ENCODE results near the gene CDKN3.
A peak's percentile ranks its signal among the peaks of the same experiment; 100 is the strongest.

CDKN3 gene, protein sequence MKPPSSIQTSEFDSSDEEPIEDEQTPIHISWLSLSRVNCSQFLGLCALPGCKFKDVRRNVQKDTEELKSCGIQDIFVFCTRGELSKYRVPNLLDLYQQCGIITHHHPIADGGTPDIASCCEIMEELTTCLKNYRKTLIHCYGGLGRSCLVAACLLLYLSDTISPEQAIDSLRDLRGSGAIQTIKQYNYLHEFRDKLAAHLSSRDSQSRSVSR

DNA sequence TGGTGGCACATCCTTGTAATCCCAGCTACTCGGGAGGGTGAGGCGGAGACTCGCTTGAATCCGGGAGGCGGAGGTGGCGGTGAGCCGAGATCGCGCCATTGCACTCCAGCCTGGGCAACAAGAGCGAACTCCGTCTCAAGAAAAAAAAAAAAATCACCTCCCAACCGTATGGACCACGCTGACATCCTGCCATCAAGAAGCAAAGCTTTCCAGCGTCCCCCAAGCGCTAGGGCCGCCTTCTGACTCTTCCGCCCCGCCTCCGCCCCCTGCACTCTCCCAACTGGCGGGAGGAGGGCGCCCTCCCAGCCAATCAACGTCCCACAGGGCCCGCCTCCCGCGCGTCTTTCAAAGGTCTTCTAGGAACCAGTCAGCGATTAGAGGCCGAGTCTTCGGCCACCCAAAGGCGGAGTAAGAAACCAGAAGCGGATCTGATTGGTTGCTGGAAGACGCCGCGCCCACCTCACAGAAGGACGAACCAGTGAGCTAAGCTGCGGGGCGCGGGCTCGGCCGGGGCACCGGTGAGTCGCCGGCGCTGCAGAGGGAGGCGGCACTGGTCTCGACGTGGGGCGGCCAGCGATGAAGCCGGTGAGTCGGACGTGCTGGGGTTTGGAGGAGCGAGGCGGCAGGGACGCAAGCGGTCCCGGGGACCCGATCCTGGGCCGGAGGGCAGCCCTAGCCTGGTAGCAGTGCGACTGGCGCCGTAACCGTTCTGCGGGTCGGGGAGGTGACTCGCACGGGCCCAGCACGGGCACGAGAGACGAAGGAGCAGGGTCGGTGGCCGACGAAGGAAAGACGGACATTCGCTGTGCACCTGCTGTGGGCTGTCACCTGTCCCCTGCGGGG lies at the start of gene CDKN3:
TSS of gene CDKN3 (plus strand) at position 515 of the 843 bp plus-strand sequence. CDS start at position 577, 62 bp downstream.
- peak; percentile 99 for DNase-seq

DNA sequence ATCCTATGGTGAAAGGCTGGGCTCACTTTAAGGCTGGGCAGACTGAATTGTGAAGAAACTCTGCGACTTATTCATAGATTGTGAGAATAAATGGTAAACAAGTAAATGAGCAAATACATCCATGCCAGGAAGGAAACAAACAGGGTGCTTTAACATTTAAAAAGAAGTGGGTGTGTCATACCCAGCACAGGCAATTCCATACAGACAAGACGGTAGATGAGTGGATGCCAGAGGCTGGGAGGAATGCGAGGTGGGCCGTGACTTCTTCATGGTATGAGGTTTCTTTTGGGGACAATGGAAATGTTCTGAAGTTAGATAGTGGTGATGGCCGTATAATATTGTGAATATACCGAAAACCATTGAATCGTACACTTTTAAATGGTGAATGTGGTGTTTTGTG lies 49.8 kb upstream of the CDKN3 start:
- DNase-seq = no peak

DNA sequence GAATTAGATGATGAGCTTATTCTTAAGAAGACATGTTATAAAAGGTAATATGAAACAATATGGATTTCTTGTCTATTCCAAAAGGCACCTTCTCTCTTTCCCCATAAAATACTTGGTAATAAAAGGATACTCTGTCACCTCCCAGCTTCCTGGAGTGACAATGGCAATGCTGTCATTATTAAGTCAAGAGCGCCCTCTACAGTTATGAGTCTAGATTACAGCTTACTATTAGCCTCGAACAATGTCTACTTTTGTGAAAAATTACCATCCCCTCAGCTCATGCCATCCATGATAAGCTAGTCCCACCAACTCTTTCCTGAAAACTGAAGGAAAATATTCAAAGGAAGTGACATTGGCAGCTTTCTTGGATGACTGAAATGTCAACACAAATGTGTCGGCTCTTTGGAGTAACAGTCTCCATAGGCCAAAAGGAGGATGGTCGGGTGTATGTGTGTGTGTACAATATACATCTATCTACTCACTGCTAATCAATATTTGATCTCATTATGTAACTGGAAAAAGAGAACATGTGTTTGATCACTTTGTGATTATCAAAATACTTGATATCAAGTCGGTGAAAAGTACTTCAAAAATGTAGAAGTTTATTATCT lies 48.7 kb upstream of the CDKN3 start:
- DNase-seq = peak; percentile 73

DNA sequence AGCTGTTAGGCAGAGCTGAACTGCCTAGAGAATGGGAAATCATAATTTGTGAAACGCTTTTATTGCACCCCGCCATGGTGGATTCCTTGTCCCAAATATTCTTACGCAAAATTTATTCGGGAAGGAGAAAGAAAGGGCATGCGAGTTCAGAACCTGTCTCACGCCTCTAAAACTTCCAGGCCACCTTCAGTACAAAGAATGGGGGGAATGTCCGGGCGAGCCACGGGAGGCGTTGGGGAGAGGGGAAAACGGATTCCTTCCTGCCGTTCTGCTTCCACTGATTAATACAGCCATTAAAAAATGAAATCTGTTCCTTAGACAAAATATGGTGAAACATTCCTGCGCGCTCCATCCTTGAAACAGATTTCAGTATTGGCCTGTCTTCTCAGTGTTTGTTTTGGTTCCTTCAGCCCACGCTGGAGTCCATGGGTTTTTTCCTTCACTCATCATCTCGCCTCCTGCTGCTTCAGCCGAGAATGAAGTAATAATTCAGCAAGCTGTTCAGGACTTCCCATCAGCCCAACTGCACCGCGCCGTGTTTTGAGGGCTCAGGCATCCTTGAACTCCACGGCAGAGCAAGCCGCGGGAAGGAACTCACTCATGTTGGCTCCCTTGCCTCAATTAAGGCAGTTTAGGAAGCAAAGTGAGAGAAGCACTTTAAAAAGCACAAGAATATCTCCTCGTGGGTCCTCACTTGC lies 47.7 kb upstream of the CDKN3 start:
- no peak for DNase-seq

DNA sequence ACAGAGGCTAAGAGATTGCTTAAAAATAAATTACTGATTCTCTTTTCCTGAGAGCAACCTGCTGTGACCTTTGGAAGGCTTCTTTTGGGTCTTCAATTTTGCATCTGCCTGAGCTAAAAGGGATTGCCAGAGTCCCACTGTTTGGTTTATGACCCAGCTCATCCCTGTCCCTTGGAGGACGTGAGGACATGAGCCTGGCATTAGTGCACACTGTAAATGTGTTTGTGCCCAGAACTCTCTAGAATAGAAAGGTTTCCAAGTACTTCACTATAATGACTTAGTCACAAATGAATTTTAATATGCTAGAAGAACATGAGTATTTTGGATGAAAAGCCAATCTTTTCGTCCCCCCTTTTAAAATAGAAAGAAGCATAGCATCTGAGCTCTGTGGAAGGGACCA lies 47.1 kb upstream of the CDKN3 start:
- no peak for DNase-seq

DNA sequence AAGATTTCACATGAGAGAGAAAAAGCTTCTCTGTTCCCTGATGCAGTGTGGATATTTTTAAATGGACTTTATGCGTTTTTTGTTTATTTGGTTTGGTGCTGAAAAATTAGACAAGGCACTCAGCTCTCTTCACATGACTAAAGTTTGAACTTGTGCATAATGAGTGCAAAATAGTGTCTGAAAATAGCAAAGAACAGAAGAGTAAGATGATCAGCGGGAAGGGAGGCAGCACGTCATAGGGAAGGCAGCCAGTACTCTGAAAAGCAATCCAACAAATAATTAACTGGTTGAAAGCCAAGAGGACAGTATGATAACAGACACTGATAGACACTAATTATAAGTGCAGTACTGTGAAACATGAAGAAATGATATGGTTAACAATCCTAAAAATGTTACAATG lies 46.6 kb upstream of the CDKN3 start:
- no peak for DNase-seq

DNA sequence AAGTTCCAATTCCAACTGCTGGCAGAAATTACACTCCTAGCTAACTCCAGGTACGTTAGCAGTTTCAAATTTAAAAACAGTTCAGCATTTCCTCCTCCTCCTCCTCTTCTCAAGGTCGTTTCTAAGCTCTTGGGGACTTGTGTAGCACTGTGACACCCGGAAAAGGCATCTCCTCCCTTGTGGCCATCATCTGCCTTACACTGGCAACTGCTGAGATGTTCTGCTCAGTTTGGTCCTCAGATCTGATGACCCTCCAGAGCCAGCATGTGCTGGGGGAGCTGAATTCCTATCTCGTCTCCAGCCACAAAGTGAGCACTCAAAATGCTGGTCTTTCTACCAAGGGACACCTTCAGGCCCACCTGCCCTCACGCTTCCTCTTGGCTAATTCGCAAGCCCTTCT lies 43.5 kb upstream of the CDKN3 start:
- DNase-seq = no peak

DNA sequence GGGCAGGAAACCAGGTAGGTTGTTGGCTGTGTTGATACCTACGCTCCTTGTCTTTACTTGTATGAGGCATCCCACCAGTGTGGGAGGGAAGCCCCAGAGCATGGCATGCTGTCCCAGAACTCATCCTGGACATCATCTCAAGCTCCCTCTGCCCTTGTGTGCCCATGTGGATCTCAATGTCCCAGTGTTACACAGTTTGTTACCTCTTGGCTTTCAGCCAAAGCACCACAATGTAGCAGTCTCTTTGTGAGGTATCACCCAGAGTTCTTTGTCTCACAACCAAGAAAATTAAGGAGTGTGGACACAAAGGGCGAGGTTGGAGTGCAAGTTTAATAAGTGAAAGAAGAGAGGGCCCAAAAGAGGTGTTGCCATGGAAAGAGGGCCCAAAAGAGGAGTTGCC lies 43.1 kb upstream of the CDKN3 start:
- no peak for DNase-seq

DNA sequence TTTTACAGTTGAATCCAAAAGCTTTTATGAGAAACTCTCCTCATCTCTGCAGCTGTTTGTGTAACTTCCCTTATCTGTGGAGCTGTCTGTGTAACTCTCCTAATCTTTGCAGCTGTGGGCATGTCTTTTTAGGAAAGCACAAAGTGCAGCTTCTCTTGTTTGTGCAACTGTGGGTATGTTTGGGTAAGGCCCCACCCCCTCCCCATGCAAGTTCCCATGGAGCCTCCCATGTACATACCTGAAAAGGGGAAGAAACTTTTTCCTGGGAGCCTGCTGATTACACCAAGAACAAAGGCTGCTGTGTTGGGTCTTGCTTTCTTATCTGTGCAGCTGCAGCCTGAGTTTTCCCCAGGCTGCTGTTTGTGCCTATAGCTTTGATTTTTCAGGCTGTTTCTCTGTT lies 42.7 kb upstream of the CDKN3 start:
- DNase-seq = no peak

DNA sequence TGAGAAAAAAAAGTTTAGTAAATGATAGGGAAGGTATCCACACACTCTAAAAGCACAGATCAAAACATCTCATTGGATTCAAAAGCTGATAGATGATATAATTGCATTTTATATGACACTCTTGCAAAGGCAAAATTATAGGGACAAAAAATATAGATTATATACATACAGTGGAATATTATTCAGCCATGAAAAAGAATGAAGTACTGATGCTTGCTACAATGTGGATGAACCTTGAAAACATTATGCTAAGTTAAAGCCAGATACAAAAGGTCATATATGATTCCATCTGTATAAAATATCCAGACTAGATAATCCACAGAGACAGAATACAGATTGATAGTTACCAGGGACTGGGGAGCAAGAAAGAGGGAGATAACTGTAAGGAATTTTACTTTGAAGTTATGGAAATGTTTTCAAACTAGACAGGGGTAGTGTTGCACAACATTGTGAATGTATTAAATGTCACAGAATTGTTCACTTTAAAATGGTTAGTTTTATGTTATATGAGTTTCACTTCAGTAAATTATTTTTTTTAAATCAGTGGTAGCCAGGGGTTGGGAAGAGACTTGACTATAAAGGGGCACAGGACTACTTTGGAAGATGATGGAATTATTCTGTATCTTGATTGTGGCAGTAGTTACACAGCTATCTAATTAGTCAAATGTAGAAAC lies 41.7 kb upstream of the CDKN3 start:
- no peak for DNase-seq

DNA sequence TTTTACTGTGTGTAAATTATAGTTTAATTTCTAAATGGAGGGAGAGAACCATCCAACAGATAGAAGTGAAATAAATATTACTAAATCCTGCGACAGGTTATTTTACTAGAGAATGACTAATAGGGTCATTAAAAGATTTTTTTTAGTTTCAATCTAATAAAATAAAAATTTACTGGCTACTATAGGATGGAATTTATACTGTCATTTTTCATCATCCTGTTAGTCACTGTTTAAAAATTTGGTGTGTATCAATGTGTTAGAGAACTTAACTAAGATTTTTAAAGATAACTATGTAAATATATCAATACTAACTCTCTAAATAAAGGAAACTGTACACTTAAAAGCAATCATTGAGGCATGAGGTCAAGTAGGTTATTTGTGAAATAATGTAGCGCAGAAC lies 41.1 kb upstream of the CDKN3 start:
- no peak for DNase-seq

DNA sequence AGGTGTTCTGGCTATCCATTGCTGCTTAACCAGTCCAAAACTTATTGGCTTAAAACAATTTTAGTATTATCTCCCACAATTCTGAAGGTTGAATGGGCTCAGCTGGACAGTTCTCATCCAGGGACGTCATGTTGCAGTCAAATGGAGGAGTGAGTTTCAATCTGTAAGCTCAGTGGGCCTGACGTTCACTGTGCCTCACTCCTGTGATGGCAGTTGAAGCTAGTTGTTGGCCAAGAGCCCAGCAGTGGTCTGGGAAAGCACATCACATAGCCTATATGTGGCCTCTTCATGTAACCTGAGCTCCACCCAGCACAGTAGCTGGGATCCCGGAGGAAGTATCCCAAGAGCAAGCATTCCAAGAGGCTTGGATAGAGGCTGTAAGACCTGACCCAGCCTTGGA lies 40.6 kb upstream of the CDKN3 start:
- no peak for DNase-seq

DNA sequence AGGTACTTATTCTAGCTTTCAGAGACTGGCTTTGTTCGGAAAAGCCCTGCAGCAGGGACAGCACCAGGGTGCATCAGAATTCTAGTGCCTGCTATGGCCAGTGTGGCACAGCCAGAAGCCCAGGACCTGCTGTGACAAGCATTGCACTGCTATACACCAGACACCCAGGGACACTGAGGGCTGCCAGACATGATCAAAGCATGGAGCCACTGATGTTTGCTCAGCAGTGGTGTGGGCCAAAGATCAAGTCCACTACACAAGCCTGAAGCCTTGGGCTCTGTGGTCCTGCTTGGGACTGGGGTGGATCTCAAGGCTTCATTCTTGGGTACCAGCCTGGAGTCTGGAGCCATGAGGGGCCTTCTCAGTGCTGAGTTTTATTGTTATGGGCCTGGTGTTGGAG lies 36.1 kb upstream of the CDKN3 start:
- DNase-seq = no peak

DNA sequence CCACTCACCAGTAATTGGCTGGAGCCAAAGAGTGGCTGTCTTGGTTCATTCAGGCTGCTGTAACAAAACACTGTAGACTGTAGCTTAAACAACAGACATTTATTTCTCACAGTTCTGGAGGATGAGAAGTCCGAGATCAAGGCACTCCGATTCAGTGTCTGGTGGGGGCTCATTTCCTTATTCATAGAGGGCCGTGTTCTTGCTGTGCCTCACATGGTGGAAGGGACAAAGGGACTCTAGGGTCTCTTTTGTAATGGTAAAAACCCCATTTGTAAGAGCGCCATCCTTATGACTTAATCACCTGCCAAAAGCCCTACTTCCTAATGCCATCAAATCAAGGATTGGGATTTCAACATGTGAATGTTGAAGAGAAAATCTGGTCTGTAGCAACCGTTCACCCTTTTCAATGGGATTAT lies 34.7 kb upstream of the CDKN3 start:
- DNase-seq = no peak

DNA sequence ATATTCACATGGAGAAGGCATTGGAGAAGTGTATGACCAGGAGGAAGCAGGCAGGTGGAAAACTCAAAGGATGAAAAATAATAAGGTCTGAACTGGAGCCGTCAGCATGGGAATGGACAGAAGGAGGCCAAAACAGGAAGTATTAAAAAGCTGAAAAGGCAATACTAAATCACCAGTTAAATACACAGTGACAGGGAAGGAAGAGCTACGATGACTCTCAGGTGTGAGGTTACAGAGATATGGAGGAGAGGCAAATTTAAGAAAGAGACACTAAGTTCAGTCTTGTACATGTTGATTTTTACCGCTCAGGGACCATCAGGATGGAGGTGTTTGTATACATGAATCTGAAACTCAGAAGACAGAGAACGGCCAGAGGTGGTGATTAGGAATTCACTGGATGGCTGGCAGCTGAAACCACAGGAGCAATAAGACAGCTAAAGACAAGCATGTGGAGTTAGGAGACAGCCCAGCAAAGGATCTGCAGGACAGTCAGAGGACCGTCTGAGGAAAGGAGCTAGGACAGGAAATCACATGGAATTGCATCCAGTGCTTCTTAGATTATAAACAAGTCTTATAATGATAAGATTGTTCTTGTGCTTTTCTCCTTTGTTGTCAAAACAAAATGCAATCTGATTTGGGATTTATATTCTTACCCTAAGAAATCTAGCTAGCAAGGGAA lies 33.9 kb upstream of the CDKN3 start:
- DNase-seq = no peak

DNA sequence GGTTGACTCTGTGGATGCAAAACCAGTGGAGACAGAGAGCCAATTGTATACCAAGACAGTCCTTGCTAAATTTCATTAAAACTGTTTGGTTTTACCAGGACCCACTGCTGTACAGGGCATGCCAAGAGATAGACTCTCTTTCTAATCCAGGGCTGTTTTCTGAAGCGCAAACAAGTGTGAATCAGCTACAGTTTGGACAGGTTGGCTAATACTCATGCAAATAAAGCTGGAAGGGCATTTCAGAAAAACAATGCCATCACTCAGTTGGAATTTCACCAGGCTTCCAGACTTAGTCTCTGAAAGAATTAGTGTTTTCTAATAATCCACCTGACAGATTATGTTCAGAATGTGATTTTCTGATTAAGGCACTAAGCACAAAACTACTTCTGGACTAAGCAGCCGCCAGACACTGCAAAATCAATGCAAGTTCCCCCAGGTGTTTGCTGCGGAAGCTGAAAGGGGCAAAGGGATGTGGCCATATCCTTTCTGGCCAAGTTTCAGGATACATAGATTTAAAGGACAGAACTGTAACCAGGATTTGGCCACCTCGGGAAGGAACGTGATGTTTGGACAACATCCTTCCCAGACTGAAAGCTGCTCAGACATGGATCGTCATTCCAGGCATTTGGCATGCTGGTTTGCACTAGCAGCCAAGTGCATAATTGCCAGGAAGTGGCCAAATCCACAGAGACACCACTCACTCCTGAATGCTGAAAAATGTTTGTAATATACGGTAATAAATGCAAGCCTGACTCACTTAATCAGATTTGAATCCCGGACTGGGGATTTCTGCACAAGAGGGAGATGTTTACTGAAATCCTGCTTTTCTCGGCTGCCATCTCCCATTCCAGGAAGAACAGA lies 32.0 kb upstream of the CDKN3 start:
- no peak for DNase-seq

DNA sequence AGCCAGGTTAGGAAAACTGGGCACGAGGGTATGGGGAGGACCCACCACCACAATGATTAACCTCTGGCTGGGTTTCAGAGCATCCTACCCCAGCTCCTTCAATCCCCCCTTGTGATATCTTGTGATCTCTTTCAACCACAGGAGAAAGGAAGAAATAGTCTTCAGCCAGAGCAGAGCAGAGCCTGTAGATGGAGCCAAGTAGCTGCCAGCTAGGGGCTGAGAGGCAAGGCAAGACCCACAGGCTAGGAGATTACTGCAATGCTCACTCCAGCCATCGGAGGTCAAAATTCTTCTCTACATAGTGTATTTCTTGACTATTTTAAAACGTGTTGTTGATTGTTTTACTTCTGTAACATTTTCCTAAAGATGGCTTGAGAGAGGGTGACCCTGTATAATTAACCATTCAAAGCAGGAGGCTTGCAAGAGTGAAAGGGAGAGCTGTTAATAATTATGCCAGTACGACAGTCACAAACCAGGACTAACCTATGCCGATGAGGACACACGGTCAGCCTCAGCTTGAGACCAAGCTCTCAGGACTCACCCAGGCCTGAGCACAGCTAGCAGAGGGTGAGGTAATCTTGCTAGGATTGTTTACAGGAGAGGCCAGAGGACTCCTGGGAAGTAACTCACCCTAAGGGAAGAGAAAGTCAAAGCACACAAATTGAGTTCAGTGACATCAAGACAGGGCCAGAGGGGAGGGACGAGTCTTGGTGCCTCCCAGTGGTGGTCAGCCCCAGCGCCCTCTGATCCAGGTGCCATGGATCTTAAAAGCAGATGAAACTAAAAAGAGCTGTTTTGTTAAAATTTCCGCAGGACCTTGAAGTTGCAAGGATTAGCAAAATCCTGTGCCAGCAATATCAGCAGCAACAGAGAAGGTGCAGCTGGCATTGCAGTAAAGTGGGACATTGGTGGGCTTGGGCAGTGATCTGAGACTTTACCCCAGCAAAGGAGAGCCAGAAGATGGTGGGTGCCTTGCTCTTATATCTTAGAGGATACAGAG lies 29.8 kb upstream of the CDKN3 start:
- peak; percentile 54 for DNase-seq

DNA sequence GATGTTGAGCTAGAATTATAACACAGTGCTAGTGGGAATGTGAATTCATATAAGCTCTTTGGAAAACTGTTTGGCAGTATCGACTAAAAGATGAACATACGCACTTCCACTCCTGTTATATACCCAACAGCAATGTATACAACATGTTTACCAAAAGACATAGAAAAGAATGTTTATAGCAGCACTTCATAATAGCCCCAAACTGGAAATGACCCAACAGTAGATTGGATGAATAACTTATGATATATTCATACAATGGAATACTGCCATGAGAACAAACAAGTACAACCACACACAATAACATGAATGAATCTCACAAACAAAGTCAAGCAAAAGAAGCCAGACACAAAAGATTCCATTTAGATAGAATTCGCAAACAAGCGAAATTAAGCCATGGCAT lies 28.5 kb upstream of the CDKN3 start:
- no peak for DNase-seq

DNA sequence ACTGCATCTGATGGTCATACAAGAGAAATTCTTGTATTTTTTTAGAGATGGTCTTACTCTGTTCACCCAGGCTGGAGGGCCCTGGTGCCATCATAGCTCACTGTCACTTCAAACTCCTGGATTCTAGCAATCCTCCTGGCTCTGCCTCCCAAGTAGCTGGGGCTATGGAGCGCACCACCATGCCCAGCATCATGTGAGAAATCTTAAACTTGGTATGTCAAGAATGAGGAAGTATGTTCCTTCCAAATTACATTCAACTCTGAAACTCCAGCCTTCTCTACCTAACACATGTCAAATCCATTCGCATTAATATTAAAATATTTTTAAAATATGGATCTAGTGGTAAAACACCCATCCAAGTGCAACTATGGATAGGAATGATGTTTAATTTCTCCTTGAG lies 27.5 kb upstream of the CDKN3 start:
- DNase-seq = no peak

Measured in COR-L47 (cell line).